Putamen (tissue), 1 donor: Measurements from ENCODE around the gene EPS8L3.
"Not testable (repeated sequence)": the region's sequence is repeated elsewhere in the genome, so short reads cannot be mapped to it uniquely, and the experiment has no call there.

Source experiments
- DNase-seq: peaks from one replicate; pipeline ENCODE4 v3.0.0-alpha.2; 2016; ENCODE audit warnings: low spot score

EPS8L3 gene

GRCh38 chr1:109764561-109765482 is 1.1 kb upstream of the EPS8L3 start:
- DNase-seq: no peak

- DNase-seq: no peak
Measured at GRCh38 chr1:109762821-109763645, 690 bp downstream of the EPS8L3 start.

GRCh38 chr1:109762039-109762585 is 1.6 kb downstream of the EPS8L3 start:
- no peak for DNase-seq

- no peak for DNase-seq
Measured at GRCh38 chr1:109761227-109762038, 2.3 kb downstream of the EPS8L3 start.

- DNase-seq: no peak
Measured at GRCh38 chr1:109760581-109761226, 3.0 kb downstream of the EPS8L3 start.

- DNase-seq: no peak
Measured at GRCh38 chr1:109759513-109760334, 4.0 kb downstream of the EPS8L3 start.

GRCh38 chr1:109757936-109758786 is 5.6 kb downstream of the EPS8L3 start:
- no peak for DNase-seq

- DNase-seq: no peak
Measured at GRCh38 chr1:109756848-109757521, 6.7 kb downstream of the EPS8L3 start.

- not testable (repeated sequence) for DNase-seq
Measured at GRCh38 chr1:109756325-109756724, 7.4 kb downstream of the EPS8L3 start.

GRCh38 chr1:109754738-109755137 is 9.0 kb downstream of the EPS8L3 start:
- no peak for DNase-seq

GRCh38 chr1:109751531-109752260 is 12.0 kb downstream of the EPS8L3 start:
- no peak for DNase-seq

- no peak for DNase-seq
Measured at GRCh38 chr1:109750920-109751319, 12.8 kb downstream of the EPS8L3 start.

- no peak for DNase-seq
Measured at GRCh38 chr1:109750241-109750882, 13.4 kb downstream of the EPS8L3 start.

GRCh38 chr1:109749221-109749620 is 14.5 kb downstream of the EPS8L3 start:
- no peak for DNase-seq

GRCh38 chr1:109748311-109748710 is 15.4 kb downstream of the EPS8L3 start:
- not testable (repeated sequence) for DNase-seq

- peak; percentile 20 for DNase-seq
Measured at GRCh38 chr1:109740615-109741373, 22.9 kb downstream of the EPS8L3 start, which contains the start of gene GSTM3. Gene GSTM3 (minus strand): TSS chr1:109741038. CDS start chr1:109740287, 751 bp downstream.
